Measurements from ENCODE around the gene HAPLN1.
"Not testable (repeated sequence)": the region's sequence is repeated elsewhere in the genome, so short reads cannot be mapped to it uniquely, and the experiment has no call there.

Gene HAPLN1

DNA sequence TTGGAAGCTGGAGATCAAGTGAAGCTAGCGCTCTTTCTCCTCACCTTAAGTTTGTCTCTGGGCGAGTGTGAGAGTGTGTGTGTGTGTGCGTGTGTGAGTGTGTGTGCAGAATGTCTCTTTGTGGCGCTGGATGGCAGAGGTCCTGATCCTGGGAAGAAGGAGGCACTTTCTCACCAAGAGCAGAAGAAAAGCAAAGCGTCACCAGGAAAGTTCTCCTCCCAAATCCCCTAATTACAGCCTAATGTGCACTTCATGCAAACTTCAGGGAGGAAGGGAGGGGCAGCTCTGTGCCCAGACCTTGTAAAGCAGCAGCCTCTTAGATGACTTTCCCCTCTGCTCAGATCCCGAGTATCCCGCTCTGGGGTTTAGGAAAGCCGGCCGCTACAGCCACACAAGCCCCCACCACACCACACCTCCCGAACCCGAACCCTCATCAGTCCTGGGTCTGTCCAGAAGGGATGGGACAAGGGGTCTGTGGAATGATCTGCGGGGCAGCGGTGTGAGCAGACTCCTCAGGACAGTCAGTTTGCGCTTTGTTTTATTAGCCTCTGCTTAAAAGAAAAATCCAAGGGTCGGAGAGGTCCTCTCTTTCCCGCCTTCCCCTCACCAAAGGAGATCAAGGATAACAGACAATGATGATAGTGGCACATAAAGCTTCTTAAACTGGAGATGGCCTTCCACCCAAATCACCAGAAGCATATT lies at the start of gene HAPLN1:
Gene HAPLN1 (minus strand): TSS at position 20 of the 702 bp plus-strand sequence. CDS start 47,332 bp downstream, outside the sequence.
- no peak for DNase-seq (ENCODE audit: low read depth)

DNA sequence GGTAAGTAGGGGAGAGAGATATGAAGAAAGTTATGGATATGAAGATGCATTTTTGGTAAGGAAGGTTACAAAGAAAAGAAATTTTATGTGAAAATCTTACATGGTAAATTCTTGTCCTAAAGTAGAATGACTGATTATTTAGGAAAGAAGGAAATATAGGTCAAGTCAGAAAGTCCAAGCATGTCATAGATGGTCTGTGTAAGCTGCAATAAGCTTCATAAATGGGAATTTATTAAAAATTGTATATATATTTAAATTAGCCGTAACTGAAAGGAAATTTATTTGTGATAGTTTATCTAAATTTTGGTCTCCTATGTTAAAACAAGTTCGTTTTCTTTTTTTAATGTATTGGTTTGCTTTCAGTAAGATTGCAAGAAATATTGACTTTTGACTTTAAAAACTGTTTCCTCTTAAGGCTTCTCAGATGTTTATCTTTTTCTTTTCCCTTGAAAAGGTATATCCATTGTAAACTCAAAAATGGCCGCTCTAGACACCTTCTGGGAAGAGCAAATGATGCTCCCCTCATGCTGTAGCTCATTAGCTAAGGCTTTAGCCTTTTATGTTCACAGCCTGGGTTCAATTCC lies 46.8 kb upstream of the HAPLN1 start:
- DNase-seq (ENCODE audit: low read depth): no peak

DNA sequence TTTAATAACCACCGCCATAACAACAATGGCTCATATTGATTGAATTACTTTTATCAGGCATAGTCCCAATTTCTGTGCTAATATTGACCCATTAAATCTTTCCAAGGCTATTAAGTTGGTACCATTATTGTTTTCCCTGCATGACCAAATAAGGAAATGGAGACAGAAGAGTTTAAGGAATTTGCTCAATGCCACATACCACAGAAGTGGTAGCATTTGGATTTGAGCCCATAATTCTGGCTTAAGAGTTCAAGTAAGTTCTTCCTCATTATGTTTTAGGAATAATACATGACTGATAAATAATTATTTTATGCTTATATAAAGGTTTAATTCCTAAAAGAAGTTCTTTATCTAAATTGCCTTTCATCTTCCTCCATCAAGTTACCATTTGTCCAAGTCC lies 43.4 kb upstream of the HAPLN1 start:
- DNase-seq (ENCODE audit: low read depth): no peak

DNA sequence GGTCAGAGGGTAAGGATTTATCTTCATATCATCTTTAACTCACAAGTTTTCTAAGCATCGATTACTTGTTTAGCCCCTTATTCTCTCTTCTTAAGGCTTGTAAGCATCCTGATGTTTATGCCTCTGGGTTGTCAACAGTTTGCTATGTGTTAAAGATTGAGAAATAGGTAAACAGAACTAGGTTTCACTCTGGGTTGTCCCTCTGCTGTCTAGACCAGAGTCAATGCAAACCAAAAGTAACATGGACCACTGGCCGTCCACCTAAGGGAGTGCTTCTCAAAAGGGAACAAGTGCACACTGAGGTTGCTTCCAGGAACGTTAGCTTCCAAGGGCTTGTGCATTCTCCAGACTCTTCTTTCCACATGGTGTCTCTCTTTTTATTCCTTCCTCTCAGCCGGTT lies 39.9 kb upstream of the HAPLN1 start:
- no peak for DNase-seq (ENCODE audit: low read depth)

DNA sequence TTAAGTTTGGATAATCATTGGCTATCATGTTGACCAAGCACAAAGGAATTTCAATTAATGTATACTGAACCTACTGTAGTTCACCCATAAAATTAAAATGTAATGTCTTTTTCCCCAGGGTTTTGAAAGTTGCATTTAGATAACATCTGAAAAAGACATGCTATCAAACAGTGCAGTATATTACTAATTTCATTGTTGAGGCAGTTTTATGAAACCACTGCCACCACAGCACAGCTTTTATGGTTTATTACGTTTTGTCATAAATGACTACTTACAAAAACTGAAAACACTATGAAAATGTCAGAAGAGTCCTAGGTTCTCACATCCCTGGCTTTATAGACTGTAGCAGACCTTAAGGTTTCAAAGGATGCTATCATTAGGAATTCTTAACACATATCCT lies 32.0 kb upstream of the HAPLN1 start:
- no peak for DNase-seq (ENCODE audit: low read depth)

DNA sequence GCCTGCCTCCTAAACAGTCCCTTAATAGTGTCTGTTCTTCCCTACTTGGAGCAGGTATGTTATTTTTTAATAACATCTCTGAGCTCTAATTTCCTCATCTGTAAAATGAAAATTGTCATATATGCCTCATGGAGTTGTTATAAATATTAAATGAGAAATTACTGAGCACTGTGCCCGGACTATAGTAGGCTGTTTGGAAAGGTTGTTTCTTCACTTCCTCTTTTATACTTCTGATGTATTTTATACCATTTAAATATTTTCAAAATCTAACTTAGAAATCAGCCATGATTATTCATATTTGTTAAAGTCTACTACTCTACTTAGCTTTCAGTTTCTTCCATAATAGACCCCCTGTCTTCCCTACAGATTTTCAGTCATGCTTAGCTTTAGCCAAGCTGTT lies 30.5 kb upstream of the HAPLN1 start:
- DNase-seq (ENCODE audit: low read depth): no peak

DNA sequence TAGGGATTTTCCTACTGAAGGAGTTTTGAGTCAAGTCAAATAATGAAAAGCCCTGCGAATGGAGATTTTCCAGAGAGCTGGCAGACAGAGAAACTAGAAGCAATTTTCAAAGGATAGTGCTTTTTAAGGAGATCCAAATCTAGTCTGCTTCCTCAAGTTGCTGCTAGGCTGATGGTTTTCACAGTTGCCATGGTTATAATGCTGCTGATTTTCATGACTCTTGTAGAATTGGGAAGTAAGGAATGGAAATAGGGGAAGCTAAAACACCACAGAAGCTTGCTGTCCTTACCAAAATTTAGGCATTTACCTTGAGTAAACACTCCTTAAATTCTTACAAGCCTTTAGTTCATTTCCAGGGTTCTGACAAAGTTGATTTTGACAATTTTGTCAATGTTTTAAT lies 30.1 kb upstream of the HAPLN1 start:
- no peak for DNase-seq (ENCODE audit: low read depth)

DNA sequence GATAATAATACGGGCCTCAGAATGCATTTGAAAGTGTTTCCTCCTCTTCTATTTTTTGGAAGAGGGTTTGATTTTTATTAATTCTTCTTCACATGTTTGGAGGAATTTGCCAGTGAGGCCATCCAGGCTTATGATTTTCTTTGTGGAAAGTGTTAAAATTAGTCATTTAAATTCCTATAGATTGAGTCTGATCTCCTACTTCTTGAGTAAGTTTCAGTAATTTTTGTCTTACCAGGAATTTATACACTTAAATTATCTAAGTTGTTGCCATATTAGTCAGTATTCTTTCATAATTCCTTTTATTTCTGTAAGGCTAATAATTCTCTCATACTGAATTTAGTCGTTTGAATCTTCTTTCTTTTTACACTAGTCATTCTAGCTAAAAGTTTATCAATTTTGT lies 25.2 kb upstream of the HAPLN1 start:
- no peak for DNase-seq (ENCODE audit: low read depth)

DNA sequence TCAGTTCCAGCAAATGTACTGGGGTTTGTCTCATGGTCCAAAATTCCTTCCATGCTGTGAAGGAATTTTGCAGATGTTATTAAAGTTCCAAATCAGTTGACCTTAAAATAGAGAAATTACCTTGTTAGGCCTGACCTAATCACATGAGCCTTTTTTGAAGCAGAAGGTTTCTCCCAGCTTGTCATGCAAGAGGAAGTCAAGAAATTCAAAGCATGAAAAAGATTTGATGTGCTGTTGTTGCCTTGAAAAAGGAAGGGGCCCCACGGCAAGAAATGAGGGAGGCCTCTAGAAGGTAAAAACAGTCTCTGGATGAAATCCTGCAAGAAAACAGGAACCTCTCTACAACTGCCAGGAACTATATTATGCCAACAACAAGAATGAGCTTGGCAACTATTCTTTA lies 24.2 kb upstream of the HAPLN1 start:
- no peak for DNase-seq (ENCODE audit: low read depth)

DNA sequence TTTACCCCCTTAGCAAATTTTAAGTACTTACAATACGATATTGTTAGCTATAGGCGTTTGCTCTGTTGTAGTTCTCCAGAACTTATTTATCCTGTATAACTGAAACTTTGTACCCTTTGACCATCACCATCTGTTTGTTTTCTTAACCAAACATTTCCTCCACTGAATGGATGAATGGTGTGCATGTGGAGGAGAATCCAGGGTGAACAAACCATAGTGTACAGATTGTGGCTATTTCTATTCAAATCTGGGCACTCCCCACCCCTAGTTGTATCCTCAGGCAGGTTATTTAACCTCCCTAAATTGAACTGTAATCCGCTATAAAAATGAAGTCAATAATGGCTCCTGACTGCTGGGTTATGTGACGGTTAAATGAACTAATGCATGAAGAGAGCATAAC lies 21.4 kb upstream of the HAPLN1 start:
- DNase-seq (ENCODE audit: low read depth): no peak

DNA sequence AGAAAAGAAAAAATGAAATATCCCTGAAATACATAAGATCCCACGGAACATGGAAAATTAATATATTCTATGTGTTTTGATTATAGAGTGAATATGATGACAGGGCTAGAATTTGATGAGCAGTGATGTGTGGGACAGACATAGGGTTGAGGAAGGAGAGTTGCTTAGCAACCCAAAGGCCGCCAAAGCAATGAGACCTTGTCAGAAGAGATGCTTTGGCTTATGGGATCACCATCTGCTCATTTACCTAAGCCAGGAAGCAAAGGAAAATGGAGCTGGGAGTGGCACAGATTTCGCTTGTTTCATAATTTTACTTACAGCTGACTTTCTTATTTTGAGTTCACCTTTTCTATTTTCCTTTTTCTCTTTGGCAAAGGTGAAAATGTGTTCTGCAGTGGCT lies 20.9 kb upstream of the HAPLN1 start:
- no peak for DNase-seq (ENCODE audit: low read depth)

DNA sequence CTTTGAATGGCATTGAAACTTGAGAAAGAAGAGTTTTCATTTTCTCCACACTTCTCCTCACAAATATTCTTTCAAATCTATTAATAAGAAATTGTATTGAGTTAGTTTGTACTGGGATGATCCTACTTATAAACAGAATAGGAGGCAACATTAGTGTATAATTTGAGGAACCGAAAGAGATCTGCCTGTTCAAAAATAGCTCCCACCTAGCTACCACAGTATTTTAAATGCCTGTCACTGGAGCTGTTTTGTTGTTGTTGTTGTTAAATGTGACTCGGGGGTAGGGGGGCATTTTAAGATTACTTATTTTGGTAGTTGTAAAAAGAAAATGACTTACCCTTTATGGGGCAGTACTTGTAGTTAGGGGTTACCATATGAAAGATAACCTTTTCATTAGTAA lies 20.1 kb upstream of the HAPLN1 start:
- no peak for DNase-seq (ENCODE audit: low read depth)

DNA sequence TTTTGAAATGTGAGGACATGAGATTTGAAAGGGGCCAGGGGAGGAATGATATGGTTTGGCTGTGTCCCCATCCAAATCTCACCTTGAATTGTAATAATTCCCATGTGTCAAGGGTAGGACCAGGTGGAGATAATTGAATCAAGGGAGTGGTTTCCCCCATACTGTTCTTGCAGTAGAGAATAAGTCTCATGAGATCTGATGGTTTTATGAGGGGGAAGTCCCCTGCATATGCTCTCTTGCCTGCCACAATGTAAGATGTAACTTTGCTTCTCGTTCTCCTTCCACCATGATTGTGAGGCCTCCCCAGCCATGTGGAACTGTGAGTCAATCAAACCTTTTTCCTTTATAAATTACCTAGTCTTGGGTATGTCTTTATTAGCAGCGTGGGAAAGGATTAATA lies 15.5 kb upstream of the HAPLN1 start:
- DNase-seq (ENCODE audit: low read depth): not testable (repeated sequence)

DNA sequence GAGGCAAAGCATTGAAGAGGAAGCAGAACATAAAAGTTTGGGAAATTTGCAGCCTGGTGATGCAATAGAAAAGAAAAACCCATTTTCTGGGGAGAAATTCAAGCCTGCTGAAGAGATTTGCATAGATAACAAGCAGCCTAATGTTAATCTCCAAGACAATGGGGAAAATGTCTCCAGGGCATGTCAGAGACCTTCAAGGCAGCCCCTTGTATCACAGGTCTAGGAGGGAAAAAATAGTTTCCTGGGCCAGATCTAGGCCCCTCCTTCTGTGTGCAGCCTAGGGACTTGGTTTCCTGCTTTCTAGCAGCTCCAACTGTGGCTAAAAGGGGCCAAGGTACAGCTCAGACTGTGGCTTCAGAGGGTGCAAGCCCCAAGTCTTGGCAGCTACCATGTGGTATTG lies 14.4 kb upstream of the HAPLN1 start:
- DNase-seq (ENCODE audit: low read depth): not testable (repeated sequence)

DNA sequence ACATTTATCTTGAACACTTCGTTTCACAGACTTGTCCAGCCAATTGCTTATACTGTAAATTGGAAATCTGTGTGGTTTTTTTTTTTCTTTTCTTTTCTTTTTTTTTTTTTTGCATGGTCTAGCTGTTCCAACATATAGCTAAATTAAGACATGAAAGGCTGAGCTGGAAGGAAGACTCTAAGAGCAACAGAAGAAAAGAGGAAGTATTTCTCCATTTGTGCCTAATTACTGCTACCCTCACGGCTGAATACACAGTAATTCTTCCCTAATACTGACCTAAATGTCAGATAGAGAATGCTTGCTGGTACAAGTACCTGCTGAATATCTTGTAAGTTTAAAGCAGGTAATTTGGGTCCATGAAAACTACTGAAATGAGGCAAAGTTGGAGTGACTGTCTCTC lies 11.0 kb upstream of the HAPLN1 start:
- no peak for DNase-seq (ENCODE audit: low read depth)

DNA sequence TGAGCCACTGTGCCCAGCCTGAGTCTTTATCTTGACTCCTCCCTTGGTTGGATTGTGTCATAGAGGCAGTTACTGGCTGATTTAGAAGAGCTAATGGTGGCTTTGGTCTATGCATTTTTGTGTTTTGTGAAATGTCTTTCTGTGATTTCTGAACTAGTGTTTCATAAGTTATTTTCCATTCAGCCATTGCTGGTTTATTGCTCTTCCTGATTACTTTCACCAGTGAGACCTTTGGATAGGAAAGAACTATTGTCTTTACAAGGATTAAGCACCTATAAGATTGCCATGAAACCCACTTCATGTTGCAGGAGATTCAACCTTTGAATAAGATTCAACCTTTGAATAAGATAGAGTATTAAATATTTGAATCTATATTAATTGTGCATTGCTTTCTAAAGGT lies 8.7 kb upstream of the HAPLN1 start:
- no peak for DNase-seq (ENCODE audit: low read depth)

DNA sequence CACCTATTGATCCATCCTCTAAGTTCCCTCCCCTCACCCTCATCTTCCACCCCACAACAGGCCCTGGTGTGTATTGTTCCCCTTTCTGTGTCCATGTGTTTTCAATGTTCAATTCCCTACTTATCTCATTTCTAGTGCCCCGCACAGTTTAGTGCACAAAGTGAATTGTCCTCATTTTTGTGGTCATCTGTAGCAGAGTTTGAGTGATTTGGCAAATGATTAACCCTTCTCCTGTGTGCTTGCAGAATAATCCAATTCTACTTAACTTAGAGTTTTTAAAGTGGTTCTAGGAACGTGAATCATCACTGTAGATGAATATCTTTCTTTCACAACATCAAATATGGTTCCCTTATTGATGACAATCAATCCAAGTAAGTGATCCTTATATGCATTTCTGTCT lies 6.3 kb upstream of the HAPLN1 start:
- no peak for DNase-seq (ENCODE audit: low read depth)

DNA sequence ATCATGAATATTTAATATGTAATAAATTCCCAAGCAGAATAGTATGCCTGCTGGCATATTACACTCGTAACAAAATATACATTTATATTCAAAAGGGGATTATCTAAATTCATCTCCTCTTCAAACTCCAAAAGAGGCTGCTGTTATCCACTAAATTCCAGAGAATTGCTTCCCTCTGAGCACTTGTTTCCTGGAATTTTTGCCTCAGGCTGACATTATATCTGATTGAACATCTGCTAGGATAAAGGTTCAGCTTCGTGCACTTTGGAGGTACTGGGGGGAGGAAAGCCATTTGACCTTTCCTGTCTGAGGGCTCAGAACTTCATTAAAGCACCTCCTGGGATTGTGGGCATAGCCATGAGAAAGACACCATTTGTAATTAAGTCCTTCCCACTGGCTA lies 4.3 kb upstream of the HAPLN1 start:
- no peak for DNase-seq (ENCODE audit: low read depth)

DNA sequence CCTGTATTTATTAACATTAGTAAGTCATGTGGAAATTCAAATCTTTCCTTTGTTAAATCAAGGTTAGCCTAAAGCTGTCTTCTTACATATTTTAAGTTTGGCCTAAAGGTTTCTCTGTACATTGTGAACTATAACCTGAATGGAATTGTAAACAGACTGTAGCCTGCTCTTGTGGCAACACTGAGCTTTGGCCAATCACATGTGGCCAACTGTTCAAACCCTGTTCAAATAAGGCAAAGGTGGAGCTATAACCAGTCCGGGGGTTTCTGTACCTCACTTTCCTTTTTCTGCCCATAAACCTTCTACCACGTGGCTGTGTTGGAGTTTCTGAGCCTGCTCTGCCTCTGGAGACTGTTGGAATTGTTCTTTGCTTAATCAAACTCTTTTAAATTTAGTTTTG lies 3.3 kb upstream of the HAPLN1 start:
- no peak for DNase-seq (ENCODE audit: low read depth)

DNA sequence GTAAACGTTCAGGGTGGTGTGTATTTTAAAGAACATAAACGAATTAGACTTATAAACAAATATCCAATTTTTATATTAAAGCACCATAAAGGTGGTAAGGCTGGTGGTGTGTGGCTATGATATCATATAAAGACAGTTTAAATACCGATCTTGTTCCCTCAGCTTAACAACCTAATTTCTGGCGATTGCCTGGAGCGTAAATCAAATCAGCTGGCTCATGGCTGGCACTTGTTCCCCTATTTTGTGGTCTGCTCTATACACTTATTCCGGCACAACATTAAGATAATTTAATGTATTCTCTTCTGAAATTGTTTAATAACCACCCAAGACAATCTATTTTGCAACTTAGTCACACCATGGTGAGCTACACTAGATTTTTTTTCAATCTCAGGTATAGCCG lies 2.4 kb upstream of the HAPLN1 start:
- no peak for DNase-seq (ENCODE audit: low read depth)

DNA sequence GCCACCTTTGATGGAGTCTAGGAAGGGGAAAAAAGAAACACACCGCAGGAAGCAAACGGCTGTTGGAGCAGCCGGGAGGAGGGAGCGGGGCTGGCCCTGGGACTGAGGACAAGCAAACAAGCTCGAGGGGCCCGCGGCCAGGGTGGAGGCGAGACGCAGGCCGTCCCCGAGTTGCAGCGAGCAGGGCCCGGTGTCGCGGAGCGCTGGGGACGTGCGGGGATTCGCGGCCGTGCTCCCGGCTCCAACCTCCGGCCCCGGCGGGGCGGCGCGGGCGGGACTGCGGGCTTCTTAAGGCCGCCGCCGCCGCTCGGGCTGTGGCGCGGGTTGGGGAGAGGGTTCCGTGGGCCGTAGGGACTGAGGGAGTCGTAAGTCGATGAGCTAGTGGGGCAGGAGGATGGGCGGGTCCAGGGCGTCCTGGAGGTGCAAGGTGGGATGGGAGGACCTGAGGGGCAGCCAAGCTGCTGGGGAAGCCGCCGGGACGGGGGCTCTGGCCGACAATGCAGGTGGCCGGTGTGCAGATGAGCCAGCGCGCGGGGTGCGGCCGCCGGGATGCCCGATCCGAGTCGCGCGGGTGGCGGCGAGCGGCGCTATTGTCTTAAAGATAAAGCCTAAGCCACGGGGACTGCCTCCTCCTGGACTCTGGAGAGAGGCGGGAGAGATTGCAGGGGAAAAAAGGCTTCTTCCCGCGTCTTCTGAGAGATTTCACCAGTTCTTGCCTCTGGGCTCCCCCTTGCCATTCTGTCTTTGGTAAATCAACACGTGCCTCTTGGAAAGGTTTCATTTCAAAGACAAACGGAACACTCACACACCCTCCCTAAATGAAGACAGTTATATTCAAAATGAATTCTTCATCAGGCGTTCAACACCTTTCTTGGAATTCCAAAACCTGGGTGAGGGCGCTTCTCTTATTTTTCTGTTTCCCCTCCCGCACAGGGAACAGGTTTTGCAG lies 1.6 kb upstream of the HAPLN1 start:
- DNase-seq (ENCODE audit: low read depth): no peak

DNA sequence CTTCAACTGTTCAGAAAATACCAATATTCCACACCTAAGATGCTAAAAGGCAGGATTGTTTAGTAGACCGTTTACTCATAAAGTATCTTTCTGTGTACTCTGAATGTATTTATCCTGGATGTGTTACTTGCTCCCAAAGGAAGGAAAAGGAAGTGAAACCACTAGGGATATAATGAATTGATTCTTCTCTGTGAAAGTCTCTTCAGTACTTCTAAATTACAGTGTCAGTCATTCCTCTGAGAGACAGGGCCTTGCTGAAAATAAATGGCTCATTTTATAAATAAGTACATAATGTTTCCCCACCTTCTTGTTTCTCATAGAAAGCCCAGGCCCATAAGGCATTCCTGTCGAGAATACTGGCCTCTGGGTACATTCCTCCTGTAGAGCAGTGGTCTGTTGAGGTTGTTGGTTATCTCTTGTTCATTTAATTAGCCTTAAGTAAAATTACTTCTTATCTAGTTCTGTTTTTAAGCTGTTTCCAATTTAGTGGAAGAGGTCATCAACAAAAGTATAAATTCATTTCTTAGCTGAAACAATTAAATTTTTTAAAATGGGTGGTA lies 1.6 kb downstream of the HAPLN1 start:
- no peak for DNase-seq (ENCODE audit: low read depth)

All from stimulated activated CD8-positive, alpha-beta memory T cell treated with anti-CD3 and anti-CD28 coated beads, Interleukin-7, amount 100 ng/mL, for 24 hours (primary cell).